Bone marrow (tissue), 2 donors: ENCODE data around the gene PITX1.

Source experiments
- DNase-seq, 2 donors: peaks; one replicate each; lab custom pipeline; 2025; lab: John Stamatoyannopoulos, UW

The PITX1 gene

GRCh38 chr5:135029477-135030122 is 4.4 kb downstream of the PITX1 start:
- DNase-seq, result no peak

GRCh38 chr5:135028791-135029476 is 5.1 kb downstream of the PITX1 start:
- no peak for DNase-seq

DNA sequence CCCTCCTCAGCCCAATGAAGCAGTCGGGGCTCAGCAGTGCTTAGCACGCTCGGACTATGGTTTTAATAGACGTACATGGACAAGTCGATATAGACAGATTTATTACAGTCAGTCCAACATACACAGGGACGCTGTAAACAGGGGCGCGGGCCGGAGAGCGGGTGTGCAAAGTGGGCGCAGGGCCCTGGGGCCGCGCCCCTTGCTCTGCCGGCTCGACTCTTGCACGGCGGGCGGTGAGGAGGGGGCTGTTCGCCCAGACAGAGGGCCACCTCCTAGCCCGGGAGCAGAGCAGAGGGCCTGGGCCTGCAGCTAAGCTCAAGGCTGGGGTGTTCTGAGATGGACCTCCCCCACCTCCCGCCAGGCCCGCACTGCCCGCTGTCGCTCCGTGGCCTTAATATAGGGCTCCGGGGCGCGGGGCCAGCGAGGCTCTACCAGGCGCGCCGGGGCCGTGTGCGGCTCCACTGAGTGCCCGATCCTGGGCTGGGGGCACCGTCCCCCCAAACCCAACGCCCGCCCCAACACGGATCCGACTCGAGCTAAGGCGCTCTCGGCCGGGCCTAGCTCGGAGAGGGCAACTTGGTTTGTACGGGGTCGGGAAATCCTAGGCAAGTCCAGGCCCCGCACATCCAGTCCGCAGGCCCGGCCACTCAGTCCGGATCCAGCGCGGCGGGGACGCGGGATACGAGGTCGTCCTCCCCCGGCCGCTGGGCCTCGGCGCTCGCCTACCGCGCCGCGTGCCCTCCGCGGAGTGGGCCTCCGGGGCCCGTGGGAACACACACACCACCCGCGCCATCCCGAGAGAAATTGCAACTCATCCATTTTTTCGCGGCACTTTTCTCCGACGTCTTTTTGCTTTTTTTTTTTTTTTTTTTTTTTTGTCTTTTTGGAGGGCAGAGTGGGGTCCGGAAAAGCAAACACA is 6.1 kb downstream of the PITX1 start:
- no peak for DNase-seq

DNA sequence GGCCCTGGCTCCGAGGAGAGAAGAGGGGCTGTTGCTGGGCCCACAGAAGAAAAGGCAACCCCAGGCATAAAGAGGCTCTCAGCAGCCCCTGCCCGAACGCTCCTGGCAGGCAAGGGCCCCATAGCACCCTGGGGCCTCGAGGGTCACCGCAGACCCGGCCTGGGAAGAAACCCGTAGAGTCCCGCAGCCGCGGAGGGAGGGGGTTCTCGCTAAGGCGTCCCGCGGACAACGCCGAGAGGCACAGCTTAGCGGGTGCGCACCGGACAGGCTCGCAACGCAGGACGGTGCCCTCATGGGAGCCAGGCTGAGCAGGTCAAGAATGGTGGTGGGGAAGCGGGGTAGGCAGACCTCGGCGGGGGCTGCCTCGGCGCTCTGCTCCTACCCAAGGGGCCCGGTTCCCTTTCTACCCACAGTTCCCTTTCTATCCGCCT is 6.7 kb downstream of the PITX1 start:
- DNase-seq, result no peak

GRCh38 chr5:135026645-135027265 is 7.3 kb downstream of the PITX1 start:
- DNase-seq, result no peak

- no peak for DNase-seq
Measured at GRCh38 chr5:135025730-135026644, 8.0 kb downstream of the PITX1 start.

DNA sequence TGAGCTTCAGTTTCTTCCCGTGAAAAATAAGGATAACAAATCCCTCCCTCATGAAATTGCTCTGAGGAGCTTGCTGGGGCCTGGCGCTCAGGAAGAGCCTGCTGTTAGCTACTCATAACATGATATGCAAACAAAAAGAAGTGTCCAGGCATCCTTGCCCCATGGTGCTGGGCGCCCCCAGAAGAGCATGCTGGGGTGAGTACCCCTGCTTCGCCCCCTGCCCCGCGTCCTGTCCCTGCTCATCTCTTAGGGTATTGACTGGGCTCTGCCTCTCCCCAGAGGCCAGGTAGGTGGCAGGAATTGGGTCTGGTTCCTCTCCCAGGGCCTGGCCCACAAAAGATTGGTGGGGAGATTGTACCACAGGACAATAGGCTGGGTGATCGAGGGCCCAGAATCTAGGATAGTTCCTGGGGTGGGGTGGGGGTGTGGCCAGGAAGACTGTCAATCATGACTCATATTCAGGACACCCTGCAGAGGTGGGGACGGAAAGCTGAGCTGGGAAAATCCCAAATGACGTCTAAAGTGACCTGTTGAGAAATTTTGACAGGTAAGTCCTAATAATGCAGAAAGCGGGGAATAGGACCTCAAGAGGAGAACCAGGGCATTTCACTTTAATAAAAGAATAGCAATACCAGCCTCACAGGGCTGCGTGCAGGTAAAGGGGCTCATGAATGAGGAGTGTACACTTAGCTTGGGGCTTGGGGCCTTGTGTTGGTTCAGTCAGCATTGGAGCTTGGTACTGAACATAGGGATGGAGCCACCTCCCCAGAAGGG is 8.9 kb downstream of the PITX1 start:
- DNase-seq, result no peak

- DNase-seq, result no peak
Measured at GRCh38 chr5:135020111-135020895, 13.7 kb downstream of the PITX1 start.

DNA sequence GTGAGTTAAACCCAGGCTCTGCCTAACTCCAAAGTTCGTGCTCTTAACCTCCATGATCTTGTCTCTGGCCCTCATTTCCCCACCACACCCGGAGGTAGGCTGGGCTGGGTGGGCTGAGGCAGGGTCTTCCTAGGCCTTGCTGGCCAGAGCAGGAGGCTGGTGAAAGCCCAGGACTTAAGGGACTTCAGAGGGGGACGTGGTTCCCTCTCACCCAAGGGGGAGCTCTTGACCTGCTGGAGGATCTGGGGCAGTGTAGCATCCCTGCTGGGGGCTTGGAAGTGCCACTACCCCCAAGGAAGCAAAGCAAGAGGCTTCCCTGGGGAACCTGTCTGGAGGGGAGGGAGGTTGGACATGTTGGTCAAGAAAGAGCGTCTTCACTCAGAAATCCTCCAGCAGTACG is 14.7 kb downstream of the PITX1 start:
- no peak for DNase-seq

DNA sequence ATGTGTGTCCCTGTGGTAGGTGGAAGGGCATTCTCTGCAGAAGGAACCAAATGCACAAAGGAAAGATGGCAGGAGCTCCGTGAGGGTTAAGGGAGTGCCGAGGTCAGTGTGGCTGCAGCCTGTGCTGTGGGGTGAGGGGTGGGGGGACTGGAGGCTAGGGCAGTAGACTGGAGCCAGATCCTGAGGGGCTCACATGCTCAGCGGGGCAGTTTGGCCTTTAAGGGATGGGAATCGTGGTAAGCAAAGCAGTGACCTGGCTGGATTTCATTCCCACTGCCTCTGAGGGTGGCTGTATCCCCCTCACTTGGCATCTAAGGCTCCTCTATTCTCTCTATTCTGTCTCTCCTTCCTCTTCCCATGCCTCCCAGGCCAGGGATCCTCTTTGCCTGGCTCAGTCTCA is 15.6 kb downstream of the PITX1 start:
- DNase-seq, result no peak

- no peak for DNase-seq
Measured at GRCh38 chr5:135016861-135017290, 17.2 kb downstream of the PITX1 start.

DNA sequence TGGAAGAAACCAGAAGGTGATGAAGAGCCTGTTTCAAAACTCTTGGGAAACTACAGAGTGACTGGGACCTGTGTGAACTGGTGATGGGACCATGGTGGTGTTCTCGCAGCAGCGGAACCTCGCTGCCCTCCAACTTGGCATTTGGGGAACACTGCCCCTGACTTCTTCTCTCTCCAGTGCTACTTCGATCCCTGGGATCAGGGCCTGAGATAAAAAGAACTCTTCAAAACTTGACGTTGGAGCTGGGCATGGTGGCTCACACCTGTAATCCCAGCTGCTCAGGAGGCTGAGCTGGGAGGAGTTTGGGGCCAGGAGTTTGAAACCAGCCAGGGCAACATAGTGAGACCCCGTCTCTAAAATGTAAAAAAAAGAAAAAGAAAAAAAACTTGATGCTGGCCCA is 18.1 kb downstream of the PITX1 start:
- no peak for DNase-seq

DNA sequence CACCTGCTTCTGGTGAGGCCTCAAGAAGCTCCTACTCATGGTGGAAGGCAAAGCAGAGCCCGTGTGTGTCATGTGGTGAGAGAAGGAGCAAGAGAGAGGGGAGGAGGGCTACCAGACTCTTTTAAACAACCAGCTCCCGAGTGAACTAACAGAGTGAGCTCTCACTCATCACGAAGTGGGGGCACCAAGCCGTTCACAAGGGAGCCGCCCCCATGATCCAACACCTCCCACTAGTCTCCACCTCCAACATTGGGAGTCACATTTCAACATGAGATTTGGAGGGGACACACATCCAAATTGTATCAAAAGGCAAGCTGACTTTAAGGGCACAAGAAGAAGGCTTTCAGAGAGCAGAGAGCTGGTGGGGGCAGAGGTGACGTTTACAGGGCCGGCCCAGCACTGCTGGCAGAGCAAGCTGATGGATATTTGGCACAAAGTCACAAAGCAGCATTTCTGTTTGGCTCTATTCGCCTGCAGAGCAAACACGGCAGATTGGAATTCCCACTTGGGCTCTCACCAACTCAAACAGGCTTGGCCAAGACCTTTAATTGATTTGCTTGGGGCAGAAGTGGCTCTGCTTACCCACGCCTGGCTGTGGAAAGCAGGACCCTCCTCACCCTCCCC is 20.0 kb downstream of the PITX1 start:
- no peak for DNase-seq

DNA sequence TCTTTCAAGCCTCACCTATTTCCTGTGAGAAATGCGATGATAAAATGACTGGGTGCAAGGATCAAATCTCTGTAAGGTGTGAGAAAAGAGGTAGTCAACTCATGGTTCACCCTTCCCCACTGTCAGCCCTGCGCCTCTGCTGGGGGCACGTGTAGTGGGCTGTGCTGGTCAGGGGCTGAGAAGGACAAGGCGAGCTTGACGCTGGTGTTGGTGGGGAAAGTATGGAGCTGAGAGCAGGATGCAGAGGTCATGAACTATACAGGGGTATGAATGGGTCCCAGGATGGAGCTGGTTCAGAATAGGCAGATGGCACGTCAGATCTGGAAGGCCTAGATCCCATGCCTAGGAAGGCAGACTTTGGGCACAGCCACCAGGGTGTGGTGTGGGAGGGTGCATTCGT is 20.6 kb downstream of the PITX1 start:
- no peak for DNase-seq

DNA sequence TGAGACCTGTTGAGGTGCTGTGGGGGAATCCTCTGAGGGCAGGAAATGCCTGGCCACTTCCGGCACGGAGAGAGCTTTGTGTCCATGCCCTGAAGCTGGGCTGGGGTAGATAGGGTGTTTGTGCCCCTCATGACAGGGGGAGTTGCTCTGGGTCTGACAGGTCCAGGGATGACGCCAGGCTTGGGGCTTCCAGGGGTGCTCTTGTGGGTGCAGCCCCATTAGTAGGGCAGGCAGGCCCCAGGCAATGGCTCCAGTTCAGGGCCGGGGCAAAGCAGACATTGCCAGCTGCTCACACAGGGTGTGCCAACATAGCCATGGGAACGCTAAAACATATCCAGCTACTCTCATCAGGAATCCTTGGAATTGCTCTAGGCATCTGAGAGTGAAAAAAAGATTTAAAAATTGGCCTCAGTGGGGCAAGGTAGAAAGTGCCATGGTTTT is 21.1 kb downstream of the PITX1 start:
- no peak for DNase-seq

DNA sequence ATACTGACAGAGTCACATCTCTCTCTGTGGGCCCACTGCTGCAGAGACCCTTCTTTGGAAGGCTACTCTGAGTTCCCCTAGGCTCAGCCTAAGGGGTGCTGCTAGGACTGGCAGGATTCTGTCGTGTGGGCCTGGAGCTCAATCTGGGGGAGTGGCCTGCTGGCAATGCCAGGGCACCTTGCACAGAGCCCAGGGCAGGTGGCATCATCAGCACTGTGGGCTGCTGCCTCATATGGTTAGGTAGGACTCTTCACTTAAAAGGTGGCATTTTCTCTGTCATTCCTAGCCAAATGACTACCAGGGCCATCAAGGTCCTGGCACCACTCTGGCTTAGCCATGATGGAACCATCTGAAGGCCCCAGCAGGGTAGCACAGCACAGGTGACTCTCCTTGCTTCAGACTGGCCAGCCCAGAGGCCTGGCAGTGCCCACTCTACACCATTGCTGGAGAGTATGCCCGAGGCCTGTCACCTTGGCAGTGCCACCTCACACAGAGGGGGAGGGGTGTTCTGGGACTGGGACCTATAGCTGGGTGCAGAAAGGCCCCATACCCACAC is 21.9 kb downstream of the PITX1 start:
- no peak for DNase-seq

- DNase-seq, result no peak
Measured at GRCh38 chr5:135011355-135012032, 22.5 kb downstream of the PITX1 start.
